ENCODE data around the gene STAM2.

GRCh38 chr2:152167065-152167464 lies 8.5 kb downstream of the STAM2 start:
- TF ChIP-seq, protein P1, sequence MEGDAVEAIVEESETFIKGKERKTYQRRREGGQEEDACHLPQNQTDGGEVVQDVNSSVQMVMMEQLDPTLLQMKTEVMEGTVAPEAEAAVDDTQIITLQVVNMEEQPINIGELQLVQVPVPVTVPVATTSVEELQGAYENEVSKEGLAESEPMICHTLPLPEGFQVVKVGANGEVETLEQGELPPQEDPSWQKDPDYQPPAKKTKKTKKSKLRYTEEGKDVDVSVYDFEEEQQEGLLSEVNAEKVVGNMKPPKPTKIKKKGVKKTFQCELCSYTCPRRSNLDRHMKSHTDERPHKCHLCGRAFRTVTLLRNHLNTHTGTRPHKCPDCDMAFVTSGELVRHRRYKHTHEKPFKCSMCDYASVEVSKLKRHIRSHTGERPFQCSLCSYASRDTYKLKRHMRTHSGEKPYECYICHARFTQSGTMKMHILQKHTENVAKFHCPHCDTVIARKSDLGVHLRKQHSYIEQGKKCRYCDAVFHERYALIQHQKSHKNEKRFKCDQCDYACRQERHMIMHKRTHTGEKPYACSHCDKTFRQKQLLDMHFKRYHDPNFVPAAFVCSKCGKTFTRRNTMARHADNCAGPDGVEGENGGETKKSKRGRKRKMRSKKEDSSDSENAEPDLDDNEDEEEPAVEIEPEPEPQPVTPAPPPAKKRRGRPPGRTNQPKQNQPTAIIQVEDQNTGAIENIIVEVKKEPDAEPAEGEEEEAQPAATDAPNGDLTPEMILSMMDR (IDR thresholded peaks at IDR 0.05; ENCODE audit: insufficient read depth, low read length): no peak
- TF ChIP-seq POLR2AphosphoS5 (IDR thresholded peaks at IDR 0.05; ENCODE audit: low read depth): no peak
- TF ChIP-seq, protein P2, sequence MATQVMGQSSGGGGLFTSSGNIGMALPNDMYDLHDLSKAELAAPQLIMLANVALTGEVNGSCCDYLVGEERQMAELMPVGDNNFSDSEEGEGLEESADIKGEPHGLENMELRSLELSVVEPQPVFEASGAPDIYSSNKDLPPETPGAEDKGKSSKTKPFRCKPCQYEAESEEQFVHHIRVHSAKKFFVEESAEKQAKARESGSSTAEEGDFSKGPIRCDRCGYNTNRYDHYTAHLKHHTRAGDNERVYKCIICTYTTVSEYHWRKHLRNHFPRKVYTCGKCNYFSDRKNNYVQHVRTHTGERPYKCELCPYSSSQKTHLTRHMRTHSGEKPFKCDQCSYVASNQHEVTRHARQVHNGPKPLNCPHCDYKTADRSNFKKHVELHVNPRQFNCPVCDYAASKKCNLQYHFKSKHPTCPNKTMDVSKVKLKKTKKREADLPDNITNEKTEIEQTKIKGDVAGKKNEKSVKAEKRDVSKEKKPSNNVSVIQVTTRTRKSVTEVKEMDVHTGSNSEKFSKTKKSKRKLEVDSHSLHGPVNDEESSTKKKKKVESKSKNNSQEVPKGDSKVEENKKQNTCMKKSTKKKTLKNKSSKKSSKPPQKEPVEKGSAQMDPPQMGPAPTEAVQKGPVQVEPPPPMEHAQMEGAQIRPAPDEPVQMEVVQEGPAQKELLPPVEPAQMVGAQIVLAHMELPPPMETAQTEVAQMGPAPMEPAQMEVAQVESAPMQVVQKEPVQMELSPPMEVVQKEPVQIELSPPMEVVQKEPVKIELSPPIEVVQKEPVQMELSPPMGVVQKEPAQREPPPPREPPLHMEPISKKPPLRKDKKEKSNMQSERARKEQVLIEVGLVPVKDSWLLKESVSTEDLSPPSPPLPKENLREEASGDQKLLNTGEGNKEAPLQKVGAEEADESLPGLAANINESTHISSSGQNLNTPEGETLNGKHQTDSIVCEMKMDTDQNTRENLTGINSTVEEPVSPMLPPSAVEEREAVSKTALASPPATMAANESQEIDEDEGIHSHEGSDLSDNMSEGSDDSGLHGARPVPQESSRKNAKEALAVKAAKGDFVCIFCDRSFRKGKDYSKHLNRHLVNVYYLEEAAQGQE (IDR thresholded peaks at IDR 0.05; ENCODE audit: insufficient replicate concordance, low read depth): no peak
- no peak for TF ChIP-seq GABPA (IDR thresholded peaks at IDR 0.05; ENCODE audit: low read depth)

Data from HL-60 (cell line).